GM12801 (cell line): ENCODE data around the gene HOXA7.

ENCODE experiments used
- CTCF ChIP-seq: IDR thresholded peaks from one replicate; pipeline ENCODE4 v1.5.1; 2011; ENCODE audit warnings: control low read depth; ENCODE audit not compliant: insufficient read length; ENCODE audit errors: extremely low read depth

Gene HOXA7

GRCh38 chr7:27176962-27177794 is 20.7 kb upstream of the HOXA7 start:
- TF ChIP-seq CTCF = no peak

GRCh38 chr7:27176524-27176845 is 20.0 kb upstream of the HOXA7 start:
- no peak for TF ChIP-seq CTCF

- TF ChIP-seq CTCF = no peak
Measured at GRCh38 chr7:27175626-27176523, 19.4 kb upstream of the HOXA7 start.

GRCh38 chr7:27174874-27175625 is 18.6 kb upstream of the HOXA7 start:
- TF ChIP-seq CTCF = no peak

GRCh38 chr7:27173956-27174873 is 17.7 kb upstream of the HOXA7 start, which contains the start of gene HOXA10:
TSS of gene HOXA10 (minus strand) at chr7:27174320. CDS start at chr7:27174306, 14 bp downstream.
- no peak for TF ChIP-seq CTCF

GRCh38 chr7:27173511-27173955 is 17.1 kb upstream of the HOXA7 start:
- no peak for TF ChIP-seq CTCF
